ENCODE data around the gene CILP2.
A peak's percentile ranks its signal among the peaks of the same experiment; 100 is the strongest.

The CILP2 gene

DNA sequence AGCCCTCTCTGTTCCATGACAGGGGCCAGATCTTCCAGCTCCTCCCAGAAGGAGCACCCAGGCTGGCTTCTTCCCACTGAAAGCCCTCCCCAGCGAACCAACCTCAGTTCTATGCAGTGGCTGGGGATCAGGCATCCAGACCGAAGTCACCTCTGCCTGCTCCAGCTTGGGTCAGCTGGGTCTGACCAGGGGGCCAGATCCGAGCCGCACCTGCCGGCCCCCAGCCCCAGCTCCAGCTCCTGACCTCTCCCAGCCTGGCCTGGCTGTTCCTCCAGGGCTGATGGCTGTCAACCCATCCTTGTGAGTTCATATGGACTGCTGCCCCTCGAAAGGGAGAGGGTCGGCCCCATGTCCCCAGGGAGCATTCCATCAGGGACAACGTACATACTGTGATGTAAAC lies 30.7 kb upstream of the CILP2 start:
- no peak for DNase-seq (ENCODE audit: extremely low read depth, low read depth)
- no peak for TF ChIP-seq CTCF (IDR thresholded peaks at IDR 0.05; ENCODE audit: low read depth, low read length)

GRCh38 chr19:19508217-19508616 lies 29.8 kb upstream of the CILP2 start:
- no peak for DNase-seq (ENCODE audit: extremely low read depth, low read depth)
- no peak for TF ChIP-seq CTCF (IDR thresholded peaks at IDR 0.05; ENCODE audit: low read depth, low read length)

- no peak for DNase-seq (ENCODE audit: extremely low read depth, low read depth)
- no peak for TF ChIP-seq CTCF (IDR thresholded peaks at IDR 0.05; ENCODE audit: low read depth, low read length)
These were observed 27.6 kb upstream of the CILP2 start for GRCh38 chr19:19510432-19510831.

DNA sequence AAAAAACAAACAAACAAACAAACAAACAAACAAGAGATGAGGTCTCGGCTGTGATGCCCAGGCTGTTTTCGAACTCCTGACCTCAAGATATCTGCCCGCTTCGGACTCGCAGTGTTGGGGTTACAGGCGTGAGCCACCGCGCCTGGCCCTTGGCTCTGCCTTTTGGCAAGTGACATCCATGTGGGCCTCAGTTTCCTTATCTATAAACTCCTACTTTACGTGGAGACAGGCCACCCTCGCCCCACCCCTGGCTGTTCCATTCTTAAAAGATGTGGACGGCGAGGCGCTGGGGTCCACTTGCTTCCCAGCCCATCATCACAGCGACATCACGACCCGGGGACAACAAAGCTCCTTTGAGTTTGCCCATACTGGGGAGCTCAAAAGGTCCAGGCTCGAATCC lies 24.4 kb upstream of the CILP2 start:
- TF ChIP-seq CTCF (IDR thresholded peaks at IDR 0.05; ENCODE audit: low read depth, low read length), result no peak
- no peak for DNase-seq (ENCODE audit: extremely low read depth, low read depth)

- peak; percentile 29 for DNase-seq (ENCODE audit: extremely low read depth, low read depth)
- no peak for TF ChIP-seq CTCF (IDR thresholded peaks at IDR 0.05; ENCODE audit: low read depth, low read length)
These were observed 23.8 kb upstream of the CILP2 start for GRCh38 chr19:19514215-19514657.

DNA sequence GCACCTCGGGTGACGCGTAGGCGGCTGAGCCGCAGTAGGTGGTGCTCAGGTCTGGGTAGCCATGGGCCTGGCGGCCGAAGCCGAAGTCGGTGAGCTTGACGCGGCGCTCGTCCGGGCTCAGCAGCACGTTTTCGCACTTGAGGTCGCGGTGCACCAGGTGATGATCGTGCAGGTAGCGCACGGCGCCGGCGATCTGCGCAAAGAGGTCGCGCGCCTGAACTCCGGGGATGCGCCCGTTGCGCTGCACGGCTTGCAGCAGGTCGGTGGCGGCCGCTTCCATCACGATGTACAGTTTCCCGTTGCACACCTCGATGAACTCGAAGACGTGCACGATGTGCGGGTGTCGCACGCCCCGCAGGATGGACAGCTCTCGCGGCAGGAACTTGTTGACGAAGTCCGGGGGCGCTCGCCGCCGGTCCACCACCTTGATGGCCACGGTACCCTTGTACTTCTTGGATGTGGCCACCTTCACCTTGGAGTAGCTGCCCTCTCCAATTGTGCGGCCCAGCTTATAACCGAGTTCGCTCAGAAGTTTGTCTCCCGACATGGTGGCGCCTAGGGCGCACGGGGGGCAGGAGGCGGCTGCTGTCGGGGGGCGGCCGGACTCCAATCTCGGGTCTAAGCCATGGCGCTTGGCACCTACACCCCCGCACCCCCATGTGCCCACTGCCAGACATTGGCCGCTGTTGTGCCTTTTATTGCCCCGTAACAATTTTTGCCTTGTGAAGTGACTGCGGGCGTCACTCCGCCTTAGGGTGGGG lies 23.0 kb upstream of the CILP2 start, which contains the start of gene TSSK6:
Gene TSSK6 (minus strand): TSS at position 668 of the 761 bp plus-strand sequence. CDS start 121 bp downstream, at position 547.
- no peak for TF ChIP-seq CTCF (IDR thresholded peaks at IDR 0.05; ENCODE audit: low read depth, low read length)

DNA sequence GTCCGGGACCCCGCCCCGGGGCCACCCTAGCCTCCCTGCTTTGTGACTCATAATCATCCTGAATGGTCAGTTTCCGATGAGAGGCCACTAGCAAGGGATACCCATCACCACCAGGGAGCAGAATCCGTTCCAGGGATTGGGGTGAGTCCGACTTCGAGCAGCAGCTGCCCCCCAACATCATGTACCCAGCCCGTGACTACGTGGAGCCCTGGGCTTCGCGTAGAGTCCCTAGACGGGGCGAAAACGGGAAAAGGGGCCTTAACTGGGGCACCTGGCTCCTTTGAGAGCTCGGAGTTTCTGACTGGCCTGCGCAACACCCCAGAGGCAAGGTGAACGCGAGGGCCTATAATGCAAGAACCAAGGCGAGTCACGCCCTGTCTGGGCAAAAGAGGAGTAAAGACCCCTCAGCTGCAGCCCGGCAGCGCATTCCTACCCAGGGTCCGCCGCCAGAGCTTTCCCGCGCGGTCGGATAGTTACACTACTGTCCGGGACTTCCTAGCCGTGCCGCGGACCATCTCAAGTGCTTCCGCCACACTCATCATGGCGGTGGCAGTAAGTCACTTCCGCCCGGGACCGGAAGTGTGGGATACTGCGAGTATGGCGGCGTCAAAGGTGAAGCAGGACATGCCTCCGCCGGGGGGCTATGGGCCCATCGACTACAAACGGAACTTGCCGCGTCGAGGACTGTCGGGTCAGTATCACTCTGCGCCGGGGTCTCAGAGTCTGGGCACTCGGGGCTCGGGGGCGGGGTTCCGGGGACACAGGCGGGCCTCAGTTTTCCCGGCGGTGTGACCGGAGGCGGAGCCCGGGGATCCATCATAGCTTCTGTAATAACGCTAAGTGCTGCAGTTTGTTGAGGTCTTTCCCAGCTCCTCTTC lies 22.2 kb upstream of the CILP2 start, which contains the start of gene NDUFA13:
Gene NDUFA13 (plus strand): TSS at position 584 of the 878 bp plus-strand sequence. CDS start 14 bp downstream, at position 598.
- peak; percentile 8; the same call in 1 of the 2 replicates for TF ChIP-seq CTCF (IDR thresholded peaks at IDR 0.05; ENCODE audit: low read depth, low read length)
- peak; percentile 70 for DNase-seq (ENCODE audit: extremely low read depth, low read depth)

More for the DNA sequence above, 23.0 kb upstream of the CILP2 start, which contains the start of gene TSSK6:
- no peak for DNase-seq (ENCODE audit: extremely low read depth, low read depth)
